ENCODE results near the gene CBLN1.

DNA sequence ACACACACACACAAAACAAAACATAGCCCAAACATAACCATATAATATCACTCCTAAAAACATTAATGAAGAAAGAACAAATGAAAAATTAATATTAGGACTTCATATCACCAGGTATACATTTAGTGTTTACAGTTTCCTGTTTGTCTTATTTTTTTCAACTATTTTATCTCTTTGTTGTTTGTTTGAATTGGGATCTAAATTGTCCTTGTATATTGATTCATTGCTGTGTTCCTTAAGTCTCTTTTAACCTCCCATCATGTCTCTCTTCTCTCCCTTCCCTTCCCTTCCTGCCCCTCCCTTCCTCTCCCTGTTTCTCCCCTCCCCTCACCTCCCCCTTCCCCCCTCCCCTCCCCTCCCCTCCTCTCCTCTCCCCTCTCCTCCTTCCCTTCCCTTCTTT lies 23.8 kb upstream of the CBLN1 start:
- TF ChIP-seq, protein P1, sequence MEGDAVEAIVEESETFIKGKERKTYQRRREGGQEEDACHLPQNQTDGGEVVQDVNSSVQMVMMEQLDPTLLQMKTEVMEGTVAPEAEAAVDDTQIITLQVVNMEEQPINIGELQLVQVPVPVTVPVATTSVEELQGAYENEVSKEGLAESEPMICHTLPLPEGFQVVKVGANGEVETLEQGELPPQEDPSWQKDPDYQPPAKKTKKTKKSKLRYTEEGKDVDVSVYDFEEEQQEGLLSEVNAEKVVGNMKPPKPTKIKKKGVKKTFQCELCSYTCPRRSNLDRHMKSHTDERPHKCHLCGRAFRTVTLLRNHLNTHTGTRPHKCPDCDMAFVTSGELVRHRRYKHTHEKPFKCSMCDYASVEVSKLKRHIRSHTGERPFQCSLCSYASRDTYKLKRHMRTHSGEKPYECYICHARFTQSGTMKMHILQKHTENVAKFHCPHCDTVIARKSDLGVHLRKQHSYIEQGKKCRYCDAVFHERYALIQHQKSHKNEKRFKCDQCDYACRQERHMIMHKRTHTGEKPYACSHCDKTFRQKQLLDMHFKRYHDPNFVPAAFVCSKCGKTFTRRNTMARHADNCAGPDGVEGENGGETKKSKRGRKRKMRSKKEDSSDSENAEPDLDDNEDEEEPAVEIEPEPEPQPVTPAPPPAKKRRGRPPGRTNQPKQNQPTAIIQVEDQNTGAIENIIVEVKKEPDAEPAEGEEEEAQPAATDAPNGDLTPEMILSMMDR (conservative IDR thresholded peaks at IDR 0.05) = no peak
- no peak for TF ChIP-seq EZH2 (IDR thresholded peaks at IDR 0.05; ENCODE audit: low read depth)
